OCI-LY1 (cell line): ENCODE measurements around the gene PARD6A.

Experiments used
- H2AFZ ChIP-seq: fragments of 200-600 bp; sonication (generic), shearing (Covaris generic); 2 replicates; pipeline ENCODE4 v1.6.0; 2014; ENCODE audit warnings: antibody characterized with exemption, mild to moderate bottlenecking, low read length
- H3F3A ChIP-seq: fragments of 200-600 bp; sonication (generic), shearing (Covaris generic); 2 replicates; pipeline ENCODE4 v1.6.0; 2014; ENCODE audit warnings: mild to moderate bottlenecking, antibody characterized with exemption, low read length, moderate library complexity; ENCODE audit not compliant: insufficient read depth
- H3K27ac ChIP-seq: fragments of 200-600 bp; sonication (generic); 2 replicates; pipeline ENCODE4 v1.5.1; 2014; ENCODE audit warnings: low read length, mixed run types, mild to moderate bottlenecking, low read depth; ENCODE audit not compliant: poor library complexity, severe bottlenecking
- H3K27me3 ChIP-seq: fragments of 200-600 bp; sonication (generic); 2 replicates; pipeline ENCODE4 v1.6.0; 2014; ENCODE audit warnings: antibody characterized with exemption, mild to moderate bottlenecking, low read length, moderate library complexity; ENCODE audit not compliant: insufficient read depth
- H3K36me3 ChIP-seq: fragments of 200-600 bp; sonication (generic); 2 replicates; pipeline ENCODE4 v1.6.1; 2014; ENCODE audit warnings: mild to moderate bottlenecking, antibody characterized with exemption, low read length, moderate library complexity, mixed read lengths; ENCODE audit not compliant: insufficient read depth
- H3K4me1 ChIP-seq: fragments of 200-600 bp; sonication (generic); 2 replicates; pipeline ENCODE4 v1.5.1; 2014; ENCODE audit warnings: mild to moderate bottlenecking, low read length, moderate library complexity; ENCODE audit not compliant: insufficient read depth, severe bottlenecking
- H3K4me2 ChIP-seq: fragments of 200-600 bp; sonication (generic), shearing (Covaris generic); 2 replicates; pipeline ENCODE4 v1.6.1; 2014; ENCODE audit warnings: low read length
- H3K4me3 ChIP-seq: fragments of 200-600 bp; sonication (generic); 2 replicates; pipeline ENCODE4 v1.5.1; 2014; ENCODE audit warnings: low read length, low read depth, mild to moderate bottlenecking, mixed read lengths; ENCODE audit not compliant: poor library complexity, severe bottlenecking
- H3K79me2 ChIP-seq: fragments of 200-600 bp; shearing (Covaris generic); 2 replicates; pipeline ENCODE4 v1.6.1; 2016; ENCODE audit warnings: mixed run types, low read length, mixed read lengths; ENCODE audit not compliant: insufficient read depth
- H3K9ac ChIP-seq: fragments of 200-600 bp; sonication (generic), shearing (Covaris generic); 2 replicates; pipeline ENCODE4 v1.6.1; 2014; ENCODE audit warnings: mild to moderate bottlenecking, low read length, mixed read lengths
- H3K9me2 ChIP-seq: fragments of 200-600 bp; sonication (generic), shearing (Covaris generic); 2 replicates; pipeline ENCODE4 v1.6.1; 2014; ENCODE audit warnings: low read depth, mild to moderate bottlenecking, low read length, mixed read lengths
- H3K9me3 ChIP-seq: fragments of 200-600 bp; shearing (Covaris generic); 2 replicates; pipeline ENCODE4 v1.6.1; 2014; ENCODE audit warnings: low read length, mixed read lengths
- H4K20me1 ChIP-seq: fragments of 200-600 bp; sonication (generic), shearing (Covaris generic); 2 replicates; pipeline ENCODE4 v1.6.0; 2016; ENCODE audit warnings: mild to moderate bottlenecking, low read length; ENCODE audit not compliant: insufficient read depth
- EZH2 ChIP-seq: fragments of 200-600 bp; sonication (generic), shearing (Covaris generic); IDR thresholded peaks from 2 replicates; pipeline ENCODE4 v1.8.0; 2017; ENCODE audit warnings: borderline replicate concordance, mixed run types, mild to moderate bottlenecking, antibody characterized with exemption, low read length, moderate library complexity, mixed read lengths
- TF ChIP-seq, protein P1 (sequence below): fragments of 200-600 bp; sonication (generic), shearing (Covaris generic); IDR thresholded peaks from 2 replicates; pipeline ENCODE4 v1.5.1; 2017; ENCODE audit warnings: mild to moderate bottlenecking, antibody characterized with exemption, low read length, moderate library complexity, mixed read lengths

Gene PARD6A

DNA sequence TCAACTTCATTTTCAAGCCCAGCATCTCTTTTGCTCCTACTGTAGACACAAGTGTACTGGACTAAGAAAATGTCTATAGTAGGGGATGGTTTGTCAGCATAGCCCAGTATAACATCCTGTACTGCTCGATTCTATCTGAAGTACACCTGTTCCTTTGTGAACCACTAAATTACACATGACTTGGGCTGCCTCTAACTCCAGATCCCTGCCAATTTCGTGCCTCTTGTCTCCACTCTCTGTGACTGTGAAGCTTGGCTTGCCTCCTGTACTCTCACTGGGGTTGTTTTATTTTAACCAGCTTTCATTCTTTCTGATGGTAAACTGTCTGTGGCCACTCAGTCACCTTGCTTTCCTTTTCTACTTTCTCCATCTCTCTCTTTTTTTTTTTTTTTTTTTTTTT, 33.9 kb downstream of the PARD6A start:
- H4K20me1 ChIP-seq, result no peaks in the 10 kb centered on the region
- no peak overlapping the region for H3K4me2 ChIP-seq
- no peaks in the 10 kb centered on the region for H3K9me3 ChIP-seq
- peaks cover 3% of the 10 kb centered on the region; the same call in 1 of the 2 replicates for H3K79me2 ChIP-seq
- H3K36me3 ChIP-seq, result peaks cover 24% of the 10 kb centered on the region
- H3K4me1 ChIP-seq, result peaks cover 35% of the 10 kb centered on the region
- no peak for TF ChIP-seq EZH2
- TF ChIP-seq, protein P1, sequence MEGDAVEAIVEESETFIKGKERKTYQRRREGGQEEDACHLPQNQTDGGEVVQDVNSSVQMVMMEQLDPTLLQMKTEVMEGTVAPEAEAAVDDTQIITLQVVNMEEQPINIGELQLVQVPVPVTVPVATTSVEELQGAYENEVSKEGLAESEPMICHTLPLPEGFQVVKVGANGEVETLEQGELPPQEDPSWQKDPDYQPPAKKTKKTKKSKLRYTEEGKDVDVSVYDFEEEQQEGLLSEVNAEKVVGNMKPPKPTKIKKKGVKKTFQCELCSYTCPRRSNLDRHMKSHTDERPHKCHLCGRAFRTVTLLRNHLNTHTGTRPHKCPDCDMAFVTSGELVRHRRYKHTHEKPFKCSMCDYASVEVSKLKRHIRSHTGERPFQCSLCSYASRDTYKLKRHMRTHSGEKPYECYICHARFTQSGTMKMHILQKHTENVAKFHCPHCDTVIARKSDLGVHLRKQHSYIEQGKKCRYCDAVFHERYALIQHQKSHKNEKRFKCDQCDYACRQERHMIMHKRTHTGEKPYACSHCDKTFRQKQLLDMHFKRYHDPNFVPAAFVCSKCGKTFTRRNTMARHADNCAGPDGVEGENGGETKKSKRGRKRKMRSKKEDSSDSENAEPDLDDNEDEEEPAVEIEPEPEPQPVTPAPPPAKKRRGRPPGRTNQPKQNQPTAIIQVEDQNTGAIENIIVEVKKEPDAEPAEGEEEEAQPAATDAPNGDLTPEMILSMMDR, result no peak
- no peak overlapping the region for H3K4me3 ChIP-seq
- H3K27ac ChIP-seq, result no peak overlapping the region
- no peaks in the 10 kb centered on the region for H3K27me3 ChIP-seq
- no peak overlapping the region for H2AFZ ChIP-seq
- no peak overlapping the region for H3K9ac ChIP-seq
- no peaks in the 10 kb centered on the region for H3F3A ChIP-seq
- no peaks in the 10 kb centered on the region for H3K9me2 ChIP-seq

DNA sequence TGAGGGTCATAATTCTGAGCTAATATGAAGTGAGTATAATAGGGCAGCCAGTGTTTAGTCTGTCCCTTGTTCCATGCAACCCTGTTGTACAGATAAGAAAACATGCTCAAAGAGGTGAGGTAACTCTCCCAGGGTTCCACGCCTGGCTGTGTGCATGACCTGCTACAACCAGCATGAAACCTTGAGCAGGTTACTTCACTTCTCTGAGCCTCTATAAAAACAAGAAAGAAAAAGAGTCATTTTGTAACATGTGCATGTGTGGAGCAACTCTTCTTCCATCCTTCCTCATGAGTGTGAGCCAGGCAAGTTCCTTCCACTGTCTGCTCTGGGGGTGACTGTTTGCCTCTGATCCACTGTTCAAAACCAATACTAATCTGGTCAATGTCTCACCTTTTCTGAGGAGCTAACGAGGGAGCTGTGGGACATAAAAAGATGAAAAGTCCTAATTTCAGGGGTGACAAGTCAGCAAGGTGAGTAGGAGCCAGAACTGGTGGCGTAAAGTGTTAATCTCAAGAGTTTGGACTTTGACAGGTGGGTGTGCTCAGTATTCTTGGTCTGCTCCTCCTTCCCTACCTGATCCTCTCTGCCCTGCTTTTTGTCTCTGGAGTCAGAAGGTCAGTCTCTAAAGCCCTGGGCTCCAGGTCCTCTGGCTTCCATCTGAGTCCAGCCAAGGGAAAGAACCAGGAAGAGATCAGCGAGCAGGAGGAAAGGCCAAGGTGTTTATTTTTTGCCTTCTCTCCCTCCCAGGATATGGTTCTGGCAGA, 36.8 kb downstream of the PARD6A start:
- no peak overlapping the region for H3K4me2 ChIP-seq
- no peak overlapping the region for H2AFZ ChIP-seq
- peaks cover 14% of the 10 kb centered on the region; the same call in 1 of the 2 replicates for H3K79me2 ChIP-seq
- no peaks in the 10 kb centered on the region for H3F3A ChIP-seq
- no peaks in the 10 kb centered on the region for H4K20me1 ChIP-seq
- H3K9ac ChIP-seq, result no peak overlapping the region
- H3K9me3 ChIP-seq, result no peaks in the 10 kb centered on the region
- H3K4me3 ChIP-seq, result no peak overlapping the region
- H3K4me1 ChIP-seq, result peaks cover 23% of the 10 kb centered on the region
- H3K9me2 ChIP-seq, result no peaks in the 10 kb centered on the region
- TF ChIP-seq, protein P1, result no peak
- no peak for TF ChIP-seq EZH2
- H3K27ac ChIP-seq, result no peak overlapping the region
- H3K36me3 ChIP-seq, result peaks cover 22% of the 10 kb centered on the region
- no peaks in the 10 kb centered on the region for H3K27me3 ChIP-seq

- Histone ChIP-seq H3K9ac (no peak overlapping the region), H3K9me3 (no peaks in the 10 kb centered on the region), H3K4me2 (no peak overlapping the region), H3K79me2 (peaks cover 15% of the 10 kb centered on the region), H3F3A (no peaks in the 10 kb centered on the region), H3K27ac (no peak overlapping the region), H2AFZ (no peak overlapping the region), H4K20me1 (no peaks in the 10 kb centered on the region), H3K36me3 (peaks cover 22% of the 10 kb centered on the region), H3K4me3 (no peak overlapping the region), H3K9me2 (no peaks in the 10 kb centered on the region), H3K4me1 (peaks cover 17% of the 10 kb centered on the region), H3K27me3 (no peaks in the 10 kb centered on the region)
- TF ChIP-seq, protein P1, result no peak
- TF ChIP-seq EZH2, result no peak
These were observed 38.5 kb downstream of the PARD6A start for GRCh38 chr16:67699265-67699664.
